ENCODE results near the gene ADGRF3. TPM values are rescaled to one million over a fixed set of nuclear protein-coding genes. Genes with fewer than 3 reads are reported as not detected.
"Not testable (repeated sequence)": the region's sequence is repeated elsewhere in the genome, so short reads cannot be mapped to it uniquely, and the experiment has no call there.

The ADGRF3 gene
- total RNA-seq, 1 donor from 2014 or later = not detected

DNA sequence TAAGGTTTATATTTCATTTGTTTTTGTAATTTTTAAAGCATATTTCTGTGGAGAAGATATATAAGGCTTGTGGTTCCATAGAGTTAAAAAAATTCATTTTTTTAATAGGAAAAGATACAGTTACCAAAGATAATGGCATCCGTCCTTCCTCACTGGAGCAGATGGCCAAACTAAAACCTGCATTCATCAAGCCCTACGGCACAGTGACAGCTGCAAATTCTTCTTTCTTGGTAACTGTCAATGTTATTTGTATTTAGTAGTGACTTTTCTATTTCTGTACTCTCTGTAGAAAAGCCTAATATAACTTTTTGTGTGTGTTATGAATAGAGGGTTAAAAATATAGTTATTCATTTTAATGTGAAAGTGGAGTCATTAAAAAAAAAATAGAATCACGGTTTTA is 66.7 kb downstream of the ADGRF3 start:
- DNase-seq (ENCODE audit: low read depth, low spot score) = no peak

GRCh38 chr2:26276484-26277227 is 69.9 kb downstream of the ADGRF3 start:
- no peak for DNase-seq (ENCODE audit: low read depth, low spot score)

DNA sequence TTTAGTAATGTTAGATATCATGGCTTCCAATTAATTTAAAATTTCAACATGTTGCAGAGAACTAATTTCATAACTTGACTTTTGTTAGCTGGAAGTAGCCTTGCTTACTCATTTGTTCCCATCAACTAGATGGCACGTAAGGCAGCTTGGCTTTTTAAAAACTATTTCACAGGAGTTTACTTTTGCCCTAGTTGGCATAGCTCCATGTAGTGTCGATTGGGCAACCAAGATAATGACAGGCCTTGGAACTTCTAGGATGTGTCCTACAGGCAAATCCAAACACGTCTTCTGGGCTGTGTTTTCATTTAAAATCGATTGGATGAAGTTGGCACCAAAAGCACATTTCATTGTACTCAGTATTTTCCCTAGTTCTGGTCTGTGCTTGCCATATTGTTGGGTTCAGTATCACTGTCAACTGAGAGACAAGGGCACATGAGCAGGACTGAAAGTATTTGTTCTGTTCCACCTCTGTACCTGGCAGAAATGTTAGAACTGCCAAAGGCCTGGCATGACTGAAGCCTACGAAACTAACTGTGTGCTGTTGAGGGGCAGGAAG is 72.5 kb downstream of the ADGRF3 start:
- DNase-seq (ENCODE audit: low read depth, low spot score) = peak; percentile 83

GRCh38 chr2:26273501-26273900 is 73.1 kb downstream of the ADGRF3 start:
- DNase-seq (ENCODE audit: low read depth, low spot score) = no peak

DNA sequence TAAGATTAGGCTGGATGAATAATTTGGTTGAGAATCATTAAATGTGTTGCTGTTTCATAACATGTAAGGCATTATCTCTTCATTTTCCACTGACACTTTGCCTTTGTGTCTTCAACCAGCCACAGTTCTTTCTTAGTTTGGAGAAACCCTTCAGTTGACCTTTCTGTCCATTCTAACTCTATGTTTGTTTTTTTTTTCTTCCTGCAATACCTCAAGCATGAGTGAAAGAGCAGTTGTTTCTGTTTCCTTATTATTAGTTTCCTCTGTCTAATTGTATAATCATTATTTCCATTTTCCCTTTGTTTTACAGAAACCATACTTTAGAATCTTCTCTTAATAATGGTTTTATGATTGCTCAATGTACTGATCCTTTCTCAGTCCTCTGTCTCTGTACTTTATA is 76.2 kb downstream of the ADGRF3 start:
- DNase-seq (ENCODE audit: low read depth, low spot score) = no peak

GRCh38 chr2:26269571-26270158 is 76.9 kb downstream of the ADGRF3 start:
- DNase-seq (ENCODE audit: low read depth, low spot score) = no peak

GRCh38 chr2:26268670-26269385 is 77.8 kb downstream of the ADGRF3 start:
- DNase-seq (ENCODE audit: low read depth, low spot score) = not testable (repeated sequence)

DNA sequence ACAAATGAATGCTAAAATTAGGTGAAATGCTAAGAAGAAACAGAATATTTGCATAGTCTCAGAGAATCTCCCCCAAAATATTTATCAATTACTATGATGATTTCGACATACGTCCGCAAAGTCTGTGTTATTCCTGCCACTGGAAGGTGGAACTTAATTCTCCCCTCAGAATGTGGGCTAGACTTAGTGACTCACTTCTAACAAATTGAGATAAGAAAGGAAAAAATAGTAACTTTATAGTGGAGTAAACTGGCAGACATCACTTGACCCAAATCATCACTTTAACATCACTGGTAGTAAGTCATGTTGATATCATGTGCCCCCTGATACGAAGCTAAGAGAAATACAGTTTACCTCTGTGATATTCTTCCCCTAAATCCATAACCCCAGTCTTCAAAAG is 78.4 kb downstream of the ADGRF3 start:
- DNase-seq (ENCODE audit: low read depth, low spot score) = no peak

DNA sequence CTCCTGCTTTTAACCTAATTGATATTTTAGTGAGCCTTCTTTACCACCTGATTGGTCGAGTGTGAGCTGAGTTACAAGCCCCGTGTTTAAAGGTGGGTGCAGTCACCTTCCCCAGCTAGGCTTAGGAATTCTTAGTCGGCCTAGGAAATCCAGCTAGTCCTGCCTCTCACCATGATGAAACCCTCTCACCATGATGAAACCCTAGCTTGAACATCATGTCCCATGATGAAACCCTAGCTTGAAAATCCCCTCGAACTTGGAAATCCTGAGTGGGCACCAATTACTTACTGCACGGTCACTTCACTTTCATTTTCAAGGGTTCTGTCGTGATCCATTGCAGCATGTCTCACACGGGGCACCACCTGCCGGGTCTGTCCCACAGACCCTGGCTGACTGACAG is 87.8 kb downstream of the ADGRF3 start:
- DNase-seq (ENCODE audit: low read depth, low spot score) = not testable (repeated sequence)

Other genes starting within 250 kb of the ADGRF3 start
- 0.46 and 0.92 TPM in 2 replicates for gene GAREM2, start 173.7 kb downstream of the ADGRF3 start, total RNA-seq
- 172 and 200 TPM in 2 replicates for gene HADHA, start 102.2 kb downstream of the ADGRF3 start, total RNA-seq
- gene HADHB, start 101.8 kb downstream of the ADGRF3 start, total RNA-seq = 93.7 and 93.9 TPM in 2 replicates
- gene SELENOI, start 646 bp downstream of the ADGRF3 start, total RNA-seq = 17.9 and 22.2 TPM in 2 replicates
- gene DRC1, start 55.1 kb upstream of the ADGRF3 start, total RNA-seq = 0.13 and 0.18 TPM in 2 replicates
- gene OTOF, start 131.3 kb upstream of the ADGRF3 start, total RNA-seq = 0.26 TPM in 1 of 2 replicates, not detected in the other